ENCODE results near the gene APBB2. TPM values are rescaled to one million over a fixed set of nuclear protein-coding genes. Genes with fewer than 3 reads are reported as not detected.

The APBB2 gene
- total RNA-seq, 3 donors from 2014 or later (not counting 1 experiment from before 2014, with no cell fraction given): 0.38 to 0.48 TPM; not detected in 1

DNA sequence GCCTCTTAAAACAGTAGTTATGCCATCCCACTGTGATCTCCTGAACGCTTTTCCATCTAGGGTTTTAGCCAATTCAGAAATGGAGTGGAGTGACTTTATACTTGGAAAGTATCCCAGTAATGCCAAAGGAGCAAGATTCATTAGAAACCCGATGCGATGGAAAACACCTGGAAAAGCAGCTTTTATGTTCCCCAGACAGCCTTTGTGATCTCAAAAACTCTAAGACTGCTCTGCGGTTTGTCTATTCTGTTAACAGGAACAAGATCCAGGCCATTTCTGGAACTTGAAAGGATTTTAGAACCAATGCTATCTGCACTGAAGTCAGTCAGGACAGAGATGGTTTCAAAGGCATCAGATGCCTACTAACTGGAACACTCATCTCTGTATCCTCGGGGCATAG is 145.1 kb downstream of the APBB2 start:
- ATAC-seq: no peak
- no peak overlapping the region for H3K27ac Mint-ChIP-seq
- no peaks in the 10 kb centered on the region for H3K4me1 ChIP-seq (ENCODE audit: control insufficient read depth, insufficient read depth, low read length)
- no peaks in the 10 kb centered on the region for H3K36me3 ChIP-seq (ENCODE audit: control insufficient read depth, insufficient read depth, low read length)
- TF ChIP-seq, protein P1, sequence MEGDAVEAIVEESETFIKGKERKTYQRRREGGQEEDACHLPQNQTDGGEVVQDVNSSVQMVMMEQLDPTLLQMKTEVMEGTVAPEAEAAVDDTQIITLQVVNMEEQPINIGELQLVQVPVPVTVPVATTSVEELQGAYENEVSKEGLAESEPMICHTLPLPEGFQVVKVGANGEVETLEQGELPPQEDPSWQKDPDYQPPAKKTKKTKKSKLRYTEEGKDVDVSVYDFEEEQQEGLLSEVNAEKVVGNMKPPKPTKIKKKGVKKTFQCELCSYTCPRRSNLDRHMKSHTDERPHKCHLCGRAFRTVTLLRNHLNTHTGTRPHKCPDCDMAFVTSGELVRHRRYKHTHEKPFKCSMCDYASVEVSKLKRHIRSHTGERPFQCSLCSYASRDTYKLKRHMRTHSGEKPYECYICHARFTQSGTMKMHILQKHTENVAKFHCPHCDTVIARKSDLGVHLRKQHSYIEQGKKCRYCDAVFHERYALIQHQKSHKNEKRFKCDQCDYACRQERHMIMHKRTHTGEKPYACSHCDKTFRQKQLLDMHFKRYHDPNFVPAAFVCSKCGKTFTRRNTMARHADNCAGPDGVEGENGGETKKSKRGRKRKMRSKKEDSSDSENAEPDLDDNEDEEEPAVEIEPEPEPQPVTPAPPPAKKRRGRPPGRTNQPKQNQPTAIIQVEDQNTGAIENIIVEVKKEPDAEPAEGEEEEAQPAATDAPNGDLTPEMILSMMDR (IDR thresholded peaks at IDR 0.05): no peak
- no peaks in the 10 kb centered on the region for H3K27me3 ChIP-seq (ENCODE audit: control insufficient read depth, insufficient read depth, low read length)
- H3K9me3 ChIP-seq (ENCODE audit: control insufficient read depth, insufficient read depth, low read length): no peaks in the 10 kb centered on the region
- H3K4me3 ChIP-seq (ENCODE audit: low read length): no peak overlapping the region
- DNase-seq: no peak
- H3K36me3 Mint-ChIP-seq: no peaks in the 10 kb centered on the region
- H3K27me3 Mint-ChIP-seq (ENCODE audit: low read depth in 2 of 2): peaks cover 0 to 4% of the 10 kb centered on the region in 2 donors
- no peaks in the 10 kb centered on the region for H3K4me1 Mint-ChIP-seq
- H3K4me3 Mint-ChIP-seq: no peak overlapping the region
- no peak overlapping the region for H3K27ac ChIP-seq (ENCODE audit: low read length)
- WGBS (ENCODE audit: insufficient coverage): 94% methylated on average over 4 of the region's 5 CpGs
- peaks cover 0 to 2% of the 10 kb centered on the region in 2 donors for H3K9me3 Mint-ChIP-seq
- intact Hi-C loops (cut with micrococcal nuclease): no loop called here

DNA sequence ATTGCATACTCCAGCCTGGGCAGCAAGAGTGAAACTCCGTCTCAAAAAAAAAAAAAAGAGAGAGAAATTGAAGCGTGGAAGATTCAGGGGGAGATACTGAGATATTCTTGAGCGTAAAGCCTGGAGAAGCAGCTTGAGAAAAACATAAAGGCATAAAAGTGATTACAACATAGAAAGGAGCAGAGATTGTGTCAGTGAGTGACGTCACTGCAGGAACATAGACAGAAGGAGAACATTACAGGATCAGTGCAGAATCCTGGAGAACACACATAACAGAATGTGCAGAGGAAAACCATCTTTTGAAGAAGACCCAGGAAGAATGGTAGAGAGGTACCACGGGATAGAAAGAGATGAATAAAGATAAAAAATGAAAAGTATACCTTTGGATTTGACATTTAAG is 147.0 kb downstream of the APBB2 start:
- intact Hi-C loops (cut with micrococcal nuclease): no loop called here
- Histone ChIP-seq H3K9me3 (ENCODE audit: control insufficient read depth, insufficient read depth, low read length) (no peaks in the 10 kb centered on the region), H3K27ac (ENCODE audit: low read length) (no peak overlapping the region), H3K4me1 (ENCODE audit: control insufficient read depth, insufficient read depth, low read length) (no peaks in the 10 kb centered on the region), H3K27me3 (ENCODE audit: control insufficient read depth, insufficient read depth, low read length) (no peaks in the 10 kb centered on the region), H3K36me3 (ENCODE audit: control insufficient read depth, insufficient read depth, low read length) (no peaks in the 10 kb centered on the region), H3K4me3 (ENCODE audit: low read length) (no peak overlapping the region)
- Mint-ChIP-seq H3K27ac (no peak overlapping the region), H3K4me1 (no peaks in the 10 kb centered on the region), H3K27me3 (ENCODE audit: low read depth in 2 of 2) (peaks cover 0 to 4% of the 10 kb centered on the region in 2 donors), H3K36me3 (no peaks in the 10 kb centered on the region), H3K9me3 (no peaks in the 10 kb centered on the region), H3K4me3 (no peak overlapping the region)
- ATAC-seq (no peak), DNase-seq (no peak)
- TF ChIP-seq, protein P1 (IDR thresholded peaks at IDR 0.05): no peak
- WGBS (ENCODE audit: insufficient coverage): 77% methylated on average over 5 of the region's 5 CpGs

DNA sequence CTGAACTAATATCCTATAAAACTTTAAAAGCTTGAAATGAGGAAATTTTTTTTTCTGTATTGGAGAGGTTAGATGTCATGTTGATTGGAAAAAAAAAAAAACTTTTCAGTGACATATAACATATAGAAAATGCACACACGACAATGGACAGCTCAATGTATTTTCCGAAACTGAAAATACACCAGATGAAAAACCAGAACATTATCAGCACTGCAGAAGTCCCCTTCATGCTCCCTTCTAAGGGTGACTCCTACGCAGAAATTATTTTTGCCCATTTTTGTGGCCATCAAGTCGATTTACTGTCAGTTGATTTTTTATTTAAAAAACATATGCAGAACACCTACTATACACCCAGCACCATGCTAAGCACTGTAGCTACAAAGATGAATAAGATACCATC is 148.3 kb downstream of the APBB2 start:
- TF ChIP-seq, protein P1 (IDR thresholded peaks at IDR 0.05): no peak
- intact Hi-C loops (cut with micrococcal nuclease): no loop called here
- no peaks in the 10 kb centered on the region for H3K36me3 ChIP-seq (ENCODE audit: control insufficient read depth, insufficient read depth, low read length)
- H3K27me3 Mint-ChIP-seq (ENCODE audit: low read depth in 2 of 2): no peaks in the 10 kb centered on the region
- no peaks in the 10 kb centered on the region for H3K27me3 ChIP-seq (ENCODE audit: control insufficient read depth, insufficient read depth, low read length)
- no peaks in the 10 kb centered on the region for H3K9me3 Mint-ChIP-seq
- DNase-seq (no peak), ATAC-seq (no peak)
- no peaks in the 10 kb centered on the region for H3K9me3 ChIP-seq (ENCODE audit: control insufficient read depth, insufficient read depth, low read length)
- H3K4me1 Mint-ChIP-seq: no peaks in the 10 kb centered on the region
- H3K27ac Mint-ChIP-seq: no peak overlapping the region
- no peaks in the 10 kb centered on the region for H3K4me1 ChIP-seq (ENCODE audit: control insufficient read depth, insufficient read depth, low read length)
- no peak overlapping the region for H3K27ac ChIP-seq (ENCODE audit: low read length)
- H3K36me3 Mint-ChIP-seq: no peaks in the 10 kb centered on the region
- no peak overlapping the region for H3K4me3 Mint-ChIP-seq
- no peak overlapping the region for H3K4me3 ChIP-seq (ENCODE audit: low read length)
- WGBS (ENCODE audit: insufficient coverage): 84% methylated on average over 4 of the region's 4 CpGs

DNA sequence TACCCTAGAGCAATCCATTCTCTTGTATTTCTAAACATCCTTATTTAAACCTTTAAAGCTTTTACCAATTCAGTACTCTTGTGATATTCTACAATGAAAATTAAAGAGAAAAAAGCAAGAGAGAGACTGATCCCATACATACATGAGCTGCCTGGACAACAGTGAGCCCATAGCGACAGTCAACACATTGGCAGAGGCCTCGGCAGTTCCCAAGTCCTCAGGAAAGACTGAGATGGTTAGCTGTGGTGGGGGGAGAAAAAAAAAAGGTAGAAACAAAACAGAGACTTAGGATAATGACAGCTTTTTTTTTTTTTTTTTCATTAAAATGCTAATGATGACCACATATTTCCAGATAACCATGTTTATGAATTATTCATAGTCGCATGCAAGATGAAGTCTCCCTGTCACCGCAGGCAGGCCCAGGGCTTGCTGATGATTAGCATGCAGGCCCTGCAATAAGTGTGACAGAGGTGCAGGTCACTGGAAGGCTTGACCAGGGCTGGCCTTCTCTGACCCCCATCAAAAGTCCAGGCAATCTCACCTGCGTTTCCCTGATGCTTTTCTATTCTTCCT is 148.8 kb downstream of the APBB2 start:
- Mint-ChIP-seq H3K27ac (no peak overlapping the region), H3K4me3 (no peak overlapping the region), H3K4me1 (no peaks in the 10 kb centered on the region), H3K9me3 (no peaks in the 10 kb centered on the region), H3K36me3 (no peaks in the 10 kb centered on the region), H3K27me3 (ENCODE audit: low read depth in 2 of 2) (no peaks in the 10 kb centered on the region)
- Histone ChIP-seq H3K27ac (ENCODE audit: low read length) (no peak overlapping the region), H3K4me1 (ENCODE audit: control insufficient read depth, insufficient read depth, low read length) (no peaks in the 10 kb centered on the region), H3K27me3 (ENCODE audit: control insufficient read depth, insufficient read depth, low read length) (no peaks in the 10 kb centered on the region), H3K36me3 (ENCODE audit: control insufficient read depth, insufficient read depth, low read length) (no peaks in the 10 kb centered on the region), H3K9me3 (ENCODE audit: control insufficient read depth, insufficient read depth, low read length) (no peaks in the 10 kb centered on the region), H3K4me3 (ENCODE audit: low read length) (no peak overlapping the region)
- intact Hi-C loops (cut with micrococcal nuclease): no loop called here
- WGBS (ENCODE audit: insufficient coverage): 95% methylated on average over 5 of the region's 5 CpGs
- TF ChIP-seq, protein P1 (IDR thresholded peaks at IDR 0.05): no peak
- DNase-seq (no peak), ATAC-seq (no peak)

Data from natural killer cell (primary cell).